ENCODE results near the gene FILIP1L. TPM values are rescaled to one million over a fixed set of nuclear protein-coding genes. Genes with fewer than 3 reads are reported as not detected.

FILIP1L gene
- total and polyA plus RNA-seq, 2 of the 13 experiments (the other 11 are each of a cell fraction or from before 2014, with no cell fraction given), result 8.1 to 187 TPM

DNA sequence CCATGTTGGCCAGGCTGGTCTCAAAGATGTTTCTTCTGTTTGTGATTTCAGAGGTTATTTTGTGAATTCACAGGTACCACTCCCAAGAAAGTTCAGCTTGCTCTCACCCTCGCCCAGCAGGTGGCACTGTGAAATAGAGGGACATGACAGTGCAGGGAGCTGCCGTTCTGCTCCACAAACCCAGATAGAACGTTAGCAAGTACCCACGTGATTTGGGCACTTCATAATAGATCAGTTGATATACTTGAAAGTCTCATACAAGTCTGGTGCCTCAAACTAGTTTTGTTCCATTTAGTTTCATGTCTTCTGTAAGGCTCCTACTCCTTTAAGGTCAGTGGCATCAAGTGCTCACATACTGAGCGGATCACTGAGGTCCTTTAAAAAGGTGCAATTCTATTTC lies 45.5 kb downstream of the FILIP1L start (continued):
- TF ChIP-seq, protein P1, sequence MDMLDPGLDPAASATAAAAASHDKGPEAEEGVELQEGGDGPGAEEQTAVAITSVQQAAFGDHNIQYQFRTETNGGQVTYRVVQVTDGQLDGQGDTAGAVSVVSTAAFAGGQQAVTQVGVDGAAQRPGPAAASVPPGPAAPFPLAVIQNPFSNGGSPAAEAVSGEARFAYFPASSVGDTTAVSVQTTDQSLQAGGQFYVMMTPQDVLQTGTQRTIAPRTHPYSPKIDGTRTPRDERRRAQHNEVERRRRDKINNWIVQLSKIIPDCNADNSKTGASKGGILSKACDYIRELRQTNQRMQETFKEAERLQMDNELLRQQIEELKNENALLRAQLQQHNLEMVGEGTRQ (IDR thresholded peaks at IDR 0.05; ENCODE audit: low read depth, low read length), result peak; percentile 33; the same call in 1 of the 2 replicates
- TF ChIP-seq, protein P1 (CRISPR knock-in tag; IDR thresholded peaks at IDR 0.05; ENCODE audit: borderline replicate concordance), result peak; percentile 77; the same call in 1 of the 2 replicates
- TF ChIP-seq, protein P2, sequence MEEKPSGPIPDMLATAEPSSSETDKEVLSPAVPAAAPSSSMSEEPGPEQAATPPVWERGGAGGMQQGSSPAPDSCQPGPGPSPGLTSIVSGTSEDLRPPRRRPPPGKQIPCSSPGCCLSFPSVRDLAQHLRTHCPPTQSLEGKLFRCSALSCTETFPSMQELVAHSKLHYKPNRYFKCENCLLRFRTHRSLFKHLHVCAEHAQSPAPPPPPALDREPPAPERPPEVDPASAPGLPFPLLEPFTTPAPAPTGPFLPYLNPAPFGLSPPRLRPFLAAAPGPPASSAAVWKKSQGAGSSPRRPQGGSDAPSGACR (CRISPR knock-in tag; IDR thresholded peaks at IDR 0.05), result 0 out of 2 replicates have a peak, but pooled peaks have one; percentile 61
- TF ChIP-seq RAD51 (IDR thresholded peaks at IDR 0.05; ENCODE audit: borderline replicate concordance) (peak; percentile 32; the same call in 1 of the 2 replicates), JUNB (CRISPR knock-in tag; IDR thresholded peaks at IDR 0.05; ENCODE audit: borderline replicate concordance) (no peak), TOPORS (CRISPR knock-in tag; IDR thresholded peaks at IDR 0.05) (no peak), TSC22D2 (CRISPR knock-in tag; IDR thresholded peaks at IDR 0.05; ENCODE audit: borderline replicate concordance) (0 out of 2 replicates have a peak, but pooled peaks have one; percentile 35), KLF15 (CRISPR knock-in tag; IDR thresholded peaks at IDR 0.05; ENCODE audit: borderline replicate concordance) (no peak), POGZ (CRISPR knock-in tag; IDR thresholded peaks at IDR 0.05) (peak; percentile 85), TAF15 (IDR thresholded peaks at IDR 0.05; ENCODE audit: low read depth, low read length, poor library complexity, severe bottlenecking) (no peak), ZNF44 (CRISPR knock-in tag; IDR thresholded peaks at IDR 0.05) (no peak), ZNF530 (CRISPR knock-in tag; IDR thresholded peaks at IDR 0.05; ENCODE audit: low read depth) (no peak), ZNF34 (CRISPR knock-in tag; IDR thresholded peaks at IDR 0.05; ENCODE audit: borderline replicate concordance) (peak; percentile 75; the same call in 1 of the 2 replicates), MZF1 (CRISPR knock-in tag; IDR thresholded peaks at IDR 0.05; ENCODE audit: borderline replicate concordance) (no peak), STAG1 (CRISPR knock-in tag; IDR thresholded peaks at IDR 0.05) (peak; percentile 92)
- TF ChIP-seq, protein P3, sequence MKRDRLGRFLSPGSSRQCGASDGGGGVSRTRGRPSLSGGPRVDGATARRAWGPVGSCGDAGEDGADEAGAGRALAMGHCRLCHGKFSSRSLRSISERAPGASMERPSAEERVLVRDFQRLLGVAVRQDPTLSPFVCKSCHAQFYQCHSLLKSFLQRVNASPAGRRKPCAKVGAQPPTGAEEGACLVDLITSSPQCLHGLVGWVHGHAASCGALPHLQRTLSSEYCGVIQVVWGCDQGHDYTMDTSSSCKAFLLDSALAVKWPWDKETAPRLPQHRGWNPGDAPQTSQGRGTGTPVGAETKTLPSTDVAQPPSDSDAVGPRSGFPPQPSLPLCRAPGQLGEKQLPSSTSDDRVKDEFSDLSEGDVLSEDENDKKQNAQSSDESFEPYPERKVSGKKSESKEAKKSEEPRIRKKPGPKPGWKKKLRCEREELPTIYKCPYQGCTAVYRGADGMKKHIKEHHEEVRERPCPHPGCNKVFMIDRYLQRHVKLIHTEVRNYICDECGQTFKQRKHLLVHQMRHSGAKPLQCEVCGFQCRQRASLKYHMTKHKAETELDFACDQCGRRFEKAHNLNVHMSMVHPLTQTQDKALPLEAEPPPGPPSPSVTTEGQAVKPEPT (CRISPR knock-in tag; IDR thresholded peaks at IDR 0.05; ENCODE audit: low read depth), result no peak
- TF ChIP-seq, protein P4, sequence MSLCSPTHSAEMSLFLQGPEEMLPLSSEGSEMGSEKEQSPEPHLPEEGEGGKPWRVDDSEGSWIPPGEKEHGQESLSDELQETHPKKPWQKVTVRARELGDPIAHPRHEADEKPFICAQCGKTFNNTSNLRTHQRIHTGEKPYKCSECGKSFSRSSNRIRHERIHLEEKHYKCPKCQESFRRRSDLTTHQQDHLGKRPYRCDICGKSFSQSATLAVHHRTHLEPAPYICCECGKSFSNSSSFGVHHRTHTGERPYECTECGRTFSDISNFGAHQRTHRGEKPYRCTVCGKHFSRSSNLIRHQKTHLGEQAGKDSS (CRISPR knock-in tag; IDR thresholded peaks at IDR 0.05; ENCODE audit: borderline replicate concordance, low read depth), result peak; percentile 65; the same call in 1 of the 2 replicates
- TF ChIP-seq, protein P5, sequence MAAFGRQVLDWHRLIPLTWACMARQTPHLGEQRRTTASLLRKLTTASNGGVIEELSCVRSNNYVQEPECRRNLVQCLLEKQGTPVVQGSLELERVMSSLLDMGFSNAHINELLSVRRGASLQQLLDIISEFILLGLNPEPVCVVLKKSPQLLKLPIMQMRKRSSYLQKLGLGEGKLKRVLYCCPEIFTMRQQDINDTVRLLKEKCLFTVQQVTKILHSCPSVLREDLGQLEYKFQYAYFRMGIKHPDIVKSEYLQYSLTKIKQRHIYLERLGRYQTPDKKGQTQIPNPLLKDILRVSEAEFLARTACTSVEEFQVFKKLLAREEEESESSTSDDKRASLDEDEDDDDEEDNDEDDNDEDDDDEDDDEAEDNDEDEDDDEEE (CRISPR knock-in tag; IDR thresholded peaks at IDR 0.05), result no peak
- TF ChIP-seq, protein P6, sequence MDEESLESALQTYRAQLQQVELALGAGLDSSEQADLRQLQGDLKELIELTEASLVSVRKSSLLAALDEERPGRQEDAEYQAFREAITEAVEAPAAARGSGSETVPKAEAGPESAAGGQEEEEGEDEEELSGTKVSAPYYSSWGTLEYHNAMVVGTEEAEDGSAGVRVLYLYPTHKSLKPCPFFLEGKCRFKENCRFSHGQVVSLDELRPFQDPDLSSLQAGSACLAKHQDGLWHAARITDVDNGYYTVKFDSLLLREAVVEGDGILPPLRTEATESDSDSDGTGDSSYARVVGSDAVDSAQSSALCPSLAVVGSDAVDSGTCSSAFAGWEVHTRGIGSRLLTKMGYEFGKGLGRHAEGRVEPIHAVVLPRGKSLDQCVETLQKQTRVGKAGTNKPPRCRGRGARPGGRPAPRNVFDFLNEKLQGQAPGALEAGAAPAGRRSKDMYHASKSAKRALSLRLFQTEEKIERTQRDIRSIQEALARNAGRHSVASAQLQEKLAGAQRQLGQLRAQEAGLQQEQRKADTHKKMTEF (CRISPR knock-in tag; IDR thresholded peaks at IDR 0.05), result 0 out of 2 replicates have a peak, but pooled peaks have one; percentile 32
- TF ChIP-seq, protein P7, sequence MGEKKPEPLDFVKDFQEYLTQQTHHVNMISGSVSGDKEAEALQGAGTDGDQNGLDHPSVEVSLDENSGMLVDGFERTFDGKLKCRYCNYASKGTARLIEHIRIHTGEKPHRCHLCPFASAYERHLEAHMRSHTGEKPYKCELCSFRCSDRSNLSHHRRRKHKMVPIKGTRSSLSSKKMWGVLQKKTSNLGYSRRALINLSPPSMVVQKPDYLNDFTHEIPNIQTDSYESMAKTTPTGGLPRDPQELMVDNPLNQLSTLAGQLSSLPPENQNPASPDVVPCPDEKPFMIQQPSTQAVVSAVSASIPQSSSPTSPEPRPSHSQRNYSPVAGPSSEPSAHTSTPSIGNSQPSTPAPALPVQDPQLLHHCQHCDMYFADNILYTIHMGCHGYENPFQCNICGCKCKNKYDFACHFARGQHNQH (CRISPR knock-in tag; IDR thresholded peaks at IDR 0.05), result peak; percentile 57; the same call in 1 of the 2 replicates

All from HepG2 (cell line).